G401 (cell line): Measurements from ENCODE around the gene ATF6B. TPM values are rescaled to one million over a fixed set of nuclear protein-coding genes. Genes with fewer than 3 reads are reported as not detected.
"Not testable (repeated sequence)": the region's sequence is repeated elsewhere in the genome, so short reads cannot be mapped to it uniquely, and the experiment has no call there.

ENCODE experiments used
- DNase-seq: peaks from one replicate; pipeline ENCODE4 v3.0.0-alpha.2; 2015; ENCODE audit warnings: low spot score
- in situ Hi-C: cut with HindIII; loops from 2 replicates; pipeline ENCODE4 v1.10.0; 2016; ENCODE audit warnings: low sequenced_read_pairs, mixed read lengths
- total RNA-seq: library from RNA; depleted of rRNA; stranded (reverse); fragments of >200 nt; shearing (Covaris generic); gene quantifications from 2 replicates; pipeline ENCODE4 v1.2.3, GENCODE V29; 2014

The ATF6B gene
- total RNA-seq, 1 experiment from 2014 or later, result 21.1 TPM

- in situ Hi-C loops, result no loop called here
- DNase-seq, result no peak
These were observed 30.0 kb upstream of the ATF6B start for GRCh38 chr6:32158052-32158451.

DNA sequence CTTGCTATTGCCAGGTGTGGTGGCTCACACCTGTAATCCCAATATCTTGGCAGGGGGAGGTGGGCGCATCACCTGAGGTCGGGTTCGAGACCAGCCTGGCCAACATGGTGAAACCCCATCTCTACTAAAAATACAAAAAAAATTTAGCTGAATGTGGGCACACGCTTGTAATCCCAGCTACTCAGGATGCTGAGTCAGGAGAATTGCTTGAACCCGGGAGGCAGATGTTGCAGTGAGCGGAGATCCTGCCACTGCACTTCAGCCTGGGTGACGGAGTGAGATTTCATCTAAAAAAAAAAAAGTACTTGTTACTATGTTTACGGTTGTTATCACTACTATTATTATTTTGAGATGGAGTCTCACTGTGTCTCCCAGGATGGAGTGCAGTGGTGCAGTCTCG lies 28.8 kb upstream of the ATF6B start:
- no peak for DNase-seq
- in situ Hi-C loops, result no loop called here

GRCh38 chr6:32154514-32155161 lies 26.6 kb upstream of the ATF6B start:
- peak; percentile 72 for DNase-seq
- in situ Hi-C loops, result no loop called here

- in situ Hi-C loops, result no loop called here
- peak; percentile 95 for DNase-seq
These were observed 25.8 kb upstream of the ATF6B start, which contains the start of gene PPT2 for GRCh38 chr6:32153564-32154513. PPT2 (plus strand) TSS chr6:32154141; CDS start chr6:32154595, 454 bp downstream.

- DNase-seq, result peak; percentile 75
- in situ Hi-C loops, result no loop called here
These were observed 24.9 kb upstream of the ATF6B start for GRCh38 chr6:32152769-32153563.

DNA sequence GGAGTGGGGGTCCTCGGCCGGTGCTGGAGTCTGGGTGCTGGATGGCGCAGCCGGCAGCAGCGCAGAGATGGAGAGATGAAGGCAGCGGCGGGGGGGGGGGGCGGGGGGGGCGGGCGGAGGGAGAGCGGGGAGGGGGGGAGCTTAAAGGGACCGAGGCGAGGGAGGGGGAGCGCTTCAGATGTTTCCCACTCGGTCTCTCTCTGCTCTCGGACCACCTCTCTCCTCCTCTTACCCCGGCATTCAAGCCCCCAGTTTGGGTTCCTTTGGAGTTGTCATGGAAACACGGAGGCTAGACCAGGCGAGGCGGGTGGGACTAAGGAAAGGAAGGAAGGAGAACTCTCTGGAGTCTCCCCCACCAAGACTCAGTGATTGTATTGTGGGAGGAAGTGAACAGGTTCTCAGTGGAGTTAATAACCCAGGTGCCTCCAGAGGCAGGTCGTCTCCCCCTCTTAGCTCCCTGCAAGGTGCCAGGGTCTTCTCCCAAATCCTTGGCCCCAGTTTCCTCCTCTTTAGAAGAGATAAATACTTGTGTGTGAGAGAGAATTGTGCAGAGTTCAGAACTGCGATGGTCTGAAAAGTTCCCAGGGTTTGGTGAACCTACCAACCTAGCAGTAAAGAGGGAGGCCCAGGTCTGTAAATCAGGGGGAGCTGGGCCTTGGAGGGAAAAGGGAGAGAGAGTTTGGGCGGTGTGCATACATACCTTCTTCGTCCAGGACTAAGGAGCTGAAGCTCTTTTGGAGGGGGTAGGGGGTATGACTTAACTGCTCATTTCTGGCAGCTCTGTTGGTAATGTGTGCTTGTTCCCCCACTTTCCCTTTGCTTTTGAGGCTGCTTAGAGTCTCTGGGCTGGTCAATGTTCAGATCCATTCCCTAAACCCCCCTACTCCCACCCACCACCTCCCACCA lies 24.1 kb upstream of the ATF6B start, which contains the start of gene PRRT1:
PRRT1 (minus strand) TSS at position 77 of the 906 bp plus-strand sequence. CDS start 112 bp downstream, outside the sequence.
- in situ Hi-C loops, result no loop called here
- DNase-seq, result peak; percentile 72

GRCh38 chr6:32151181-32151862 lies 23.3 kb upstream of the ATF6B start:
- DNase-seq, result peak; percentile 95
- in situ Hi-C loops, result no loop called here

DNA sequence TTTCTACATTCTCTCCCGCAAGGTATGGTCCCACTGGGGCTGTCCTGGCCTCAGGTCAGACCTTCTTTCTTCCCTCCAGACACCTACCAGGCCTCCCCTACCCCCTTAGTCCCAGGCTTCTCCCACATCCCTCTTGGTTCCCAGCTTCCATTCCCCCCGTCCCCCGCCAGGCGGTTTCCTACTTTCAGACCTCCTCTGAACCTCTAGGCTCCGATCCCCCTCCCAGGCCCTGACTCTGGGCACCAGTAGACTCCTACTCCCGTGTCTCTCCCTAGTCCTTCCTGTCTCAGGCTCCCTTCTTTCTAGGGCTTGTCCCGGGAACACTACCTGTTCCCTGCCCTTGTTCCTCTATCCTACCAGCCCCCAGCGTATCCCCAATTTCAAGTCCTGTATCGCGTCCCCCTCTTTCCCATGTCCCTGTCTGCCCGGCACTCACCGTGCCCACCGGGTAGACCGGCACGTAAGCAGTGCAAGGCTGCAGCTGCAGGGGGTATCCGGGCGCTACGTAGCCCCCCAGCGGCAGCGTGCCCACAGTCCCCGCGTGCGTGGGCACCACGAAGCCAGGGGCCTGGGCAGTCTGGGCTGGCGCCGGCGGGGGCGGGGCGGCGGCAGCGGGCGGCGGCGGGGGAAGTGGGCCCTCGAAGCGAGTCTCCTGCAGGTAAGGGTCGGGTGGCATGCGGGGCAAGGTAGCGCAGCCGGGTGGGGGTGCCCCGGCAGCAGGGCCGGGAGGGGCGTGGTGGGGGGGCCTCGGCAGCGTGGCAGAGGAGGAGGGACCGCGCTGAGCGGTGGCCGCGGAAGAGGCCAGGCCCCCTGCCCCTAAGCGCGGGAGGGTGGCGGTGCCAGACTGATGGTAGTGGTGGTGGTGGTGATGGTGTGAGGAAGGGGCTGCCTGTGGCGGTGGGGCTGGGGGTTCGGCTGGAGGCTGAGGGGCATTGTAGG lies 22.2 kb upstream of the ATF6B start:
- in situ Hi-C loops, result no loop called here
- peak; percentile 20 for DNase-seq

- in situ Hi-C loops, result no loop called here
- DNase-seq, result no peak
These were observed 21.2 kb upstream of the ATF6B start for GRCh38 chr6:32149092-32149755.

GRCh38 chr6:32148289-32149091 lies 20.4 kb upstream of the ATF6B start:
- in situ Hi-C loops, result no loop called here
- DNase-seq, result no peak

DNA sequence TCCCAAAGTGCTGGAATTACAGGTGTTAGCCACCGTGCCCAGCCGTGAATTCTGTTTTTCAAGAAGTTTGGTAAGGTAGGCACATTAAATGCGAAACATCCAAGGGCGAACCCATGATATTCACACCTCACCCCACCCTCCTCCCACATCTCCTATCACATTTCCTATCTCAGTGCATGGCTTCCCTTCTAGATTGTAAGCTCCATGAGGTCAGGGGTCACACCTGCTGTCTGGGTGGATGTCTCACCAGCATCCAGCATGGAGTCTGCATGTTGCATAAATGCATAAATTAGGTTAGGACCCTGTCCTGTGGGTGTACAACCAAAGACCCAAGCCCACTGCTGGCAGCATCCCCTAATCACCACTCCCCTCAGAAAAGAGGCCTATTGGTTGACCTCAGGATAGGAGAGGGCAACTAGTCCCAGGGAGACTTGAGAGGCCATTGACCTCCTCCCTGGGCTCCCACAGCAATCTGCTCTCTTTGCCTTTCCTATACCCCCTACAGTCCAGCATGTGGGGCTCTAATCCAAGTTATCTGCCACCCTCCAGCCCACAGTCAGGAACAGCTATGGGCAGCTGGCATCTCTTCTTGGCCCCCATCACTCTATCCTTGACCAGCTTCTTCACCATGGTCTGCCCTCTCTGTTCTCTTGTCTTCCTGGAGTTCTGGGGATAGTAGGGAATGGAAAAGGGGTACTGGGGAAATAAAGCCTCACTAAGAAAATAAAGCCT lies 19.5 kb upstream of the ATF6B start:
- no peak for DNase-seq
- in situ Hi-C loops, result no loop called here

- DNase-seq, result no peak
- in situ Hi-C loops, result no loop called here
These were observed 18.6 kb upstream of the ATF6B start for GRCh38 chr6:32146687-32147086.

- DNase-seq, result no peak
- in situ Hi-C loops, result no loop called here
These were observed 18.2 kb upstream of the ATF6B start for GRCh38 chr6:32146287-32146686.

- in situ Hi-C loops, DNase-seq: not testable (repeated sequence)
These were observed 16.2 kb upstream of the ATF6B start for GRCh38 chr6:32144238-32144637.

GRCh38 chr6:32140420-32141046 lies 12.5 kb upstream of the ATF6B start:
- no peak for DNase-seq
- in situ Hi-C loops, result no loop called here
